Fibroblast of the aortic adventitia (primary cell): ENCODE measurements around the gene MRPL17. TPM values are rescaled to one million over a fixed set of nuclear protein-coding genes. Genes with fewer than 3 reads are reported as not detected.

Experiments
- DNase-seq: peaks from one replicate; pipeline ENCODE4 v3.0.0-alpha.2; 2010; ENCODE audit warnings: low read depth
- H3K4me3 ChIP-seq: 2 replicates; pipeline ENCODE4 v1.5.1; 2011; ENCODE audit warnings: low read depth, mild to moderate bottlenecking, control low read depth, low read length, moderate library complexity
- total RNA-seq: library from RNA; depleted of rRNA; stranded (reverse); fragments of >200 nt; gene quantifications from 2 replicates; pipeline ENCODE4 v1.2.3, GENCODE V29; 2012; ENCODE audit warnings: low replicate concordance
- TF ChIP-seq, protein P1 (sequence below): IDR thresholded peaks from 2 replicates; pipeline ENCODE4 v1.5.1; 2011; ENCODE audit warnings: mild to moderate bottlenecking, low read length, control low read depth, inconsistent platforms; ENCODE audit not compliant: insufficient read depth

Gene MRPL17
- total RNA-seq, 1 donor, result 49.1 TPM

DNA sequence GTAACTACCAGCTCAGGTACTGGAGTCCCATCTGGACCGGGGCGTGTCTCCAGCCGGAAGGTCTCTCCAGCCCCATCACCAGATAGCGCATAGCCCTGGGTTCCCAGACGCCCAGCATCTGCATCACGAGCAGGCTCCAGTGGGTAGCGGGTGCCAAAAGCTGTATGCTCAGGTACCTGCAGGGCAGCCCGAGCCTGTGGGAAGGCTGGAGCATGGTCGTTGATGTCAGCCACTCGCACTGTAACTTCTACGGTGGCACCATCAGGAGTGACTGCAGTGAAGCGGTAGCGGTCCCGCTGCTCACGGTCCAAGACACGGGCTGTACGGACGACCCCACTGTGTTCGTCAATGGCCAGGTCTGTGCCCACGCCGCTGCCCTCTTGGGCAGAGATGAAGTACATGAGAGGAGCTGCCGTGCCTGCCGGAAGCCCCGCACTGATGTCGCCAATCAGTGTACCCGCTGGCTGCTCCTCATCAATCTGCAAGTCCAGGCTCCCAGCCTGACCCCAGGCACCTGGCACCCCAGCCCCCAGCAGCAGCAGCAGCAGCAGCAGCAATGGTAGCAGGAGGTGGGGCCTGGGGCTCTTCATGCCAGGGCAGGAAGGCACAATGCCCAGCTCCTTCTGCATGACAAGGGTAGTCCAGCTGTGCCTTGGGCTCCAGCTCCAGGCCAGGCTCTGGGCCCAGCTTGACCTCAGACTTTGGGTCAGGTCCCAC lies 42.0 kb downstream of the MRPL17 start:
- DNase-seq, result no peak
- TF ChIP-seq, protein P1, sequence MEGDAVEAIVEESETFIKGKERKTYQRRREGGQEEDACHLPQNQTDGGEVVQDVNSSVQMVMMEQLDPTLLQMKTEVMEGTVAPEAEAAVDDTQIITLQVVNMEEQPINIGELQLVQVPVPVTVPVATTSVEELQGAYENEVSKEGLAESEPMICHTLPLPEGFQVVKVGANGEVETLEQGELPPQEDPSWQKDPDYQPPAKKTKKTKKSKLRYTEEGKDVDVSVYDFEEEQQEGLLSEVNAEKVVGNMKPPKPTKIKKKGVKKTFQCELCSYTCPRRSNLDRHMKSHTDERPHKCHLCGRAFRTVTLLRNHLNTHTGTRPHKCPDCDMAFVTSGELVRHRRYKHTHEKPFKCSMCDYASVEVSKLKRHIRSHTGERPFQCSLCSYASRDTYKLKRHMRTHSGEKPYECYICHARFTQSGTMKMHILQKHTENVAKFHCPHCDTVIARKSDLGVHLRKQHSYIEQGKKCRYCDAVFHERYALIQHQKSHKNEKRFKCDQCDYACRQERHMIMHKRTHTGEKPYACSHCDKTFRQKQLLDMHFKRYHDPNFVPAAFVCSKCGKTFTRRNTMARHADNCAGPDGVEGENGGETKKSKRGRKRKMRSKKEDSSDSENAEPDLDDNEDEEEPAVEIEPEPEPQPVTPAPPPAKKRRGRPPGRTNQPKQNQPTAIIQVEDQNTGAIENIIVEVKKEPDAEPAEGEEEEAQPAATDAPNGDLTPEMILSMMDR, result no peak
- H3K4me3 ChIP-seq, result no peak overlapping the region

DNA sequence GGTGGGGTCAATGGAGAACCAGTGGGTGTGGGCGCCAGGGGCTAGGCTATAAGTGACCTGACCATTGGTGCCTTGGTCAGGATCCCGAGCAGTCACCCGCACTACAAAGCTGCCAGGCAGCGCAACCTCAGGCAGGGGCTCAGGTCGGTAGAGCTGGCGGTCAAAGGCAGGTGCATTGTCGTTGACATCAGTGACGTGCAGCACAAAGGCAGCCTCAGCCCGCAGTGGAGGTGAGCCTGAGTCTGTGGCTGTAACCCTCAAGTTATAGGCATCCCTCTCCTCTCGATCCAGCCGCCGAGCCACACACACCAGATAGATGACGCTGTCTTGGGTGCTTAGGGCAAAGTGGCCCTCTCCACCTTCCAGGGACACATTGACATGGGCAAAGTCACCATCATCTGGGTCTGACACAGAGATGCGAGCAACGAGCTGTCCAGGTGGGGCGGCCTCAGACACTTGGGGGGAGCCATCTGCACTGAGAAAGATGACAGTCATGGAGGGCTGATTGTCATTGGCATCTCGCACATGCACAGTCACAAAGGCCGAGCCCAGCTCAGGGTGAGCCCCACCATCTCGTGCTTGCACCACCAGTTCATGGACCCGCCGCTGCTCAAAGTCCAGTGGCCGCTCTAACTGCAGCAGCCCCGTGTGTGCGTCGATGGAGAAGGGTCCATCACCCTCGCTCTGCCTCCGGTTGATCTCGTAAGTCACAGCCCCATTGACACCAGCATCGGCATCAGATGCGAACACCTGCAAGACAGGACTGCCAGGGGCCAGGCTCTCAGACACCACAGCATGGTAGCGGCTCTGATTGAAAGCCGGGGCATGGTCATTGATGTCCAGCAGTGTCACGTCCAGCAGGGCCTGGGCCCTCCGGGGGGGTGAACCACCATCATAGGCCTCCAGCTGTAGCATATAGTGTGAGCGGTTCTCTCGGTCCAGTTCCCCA lies 42.8 kb downstream of the MRPL17 start:
- no peak for DNase-seq
- H3K4me3 ChIP-seq, result no peak overlapping the region
- TF ChIP-seq, protein P1, result no peak

DNA sequence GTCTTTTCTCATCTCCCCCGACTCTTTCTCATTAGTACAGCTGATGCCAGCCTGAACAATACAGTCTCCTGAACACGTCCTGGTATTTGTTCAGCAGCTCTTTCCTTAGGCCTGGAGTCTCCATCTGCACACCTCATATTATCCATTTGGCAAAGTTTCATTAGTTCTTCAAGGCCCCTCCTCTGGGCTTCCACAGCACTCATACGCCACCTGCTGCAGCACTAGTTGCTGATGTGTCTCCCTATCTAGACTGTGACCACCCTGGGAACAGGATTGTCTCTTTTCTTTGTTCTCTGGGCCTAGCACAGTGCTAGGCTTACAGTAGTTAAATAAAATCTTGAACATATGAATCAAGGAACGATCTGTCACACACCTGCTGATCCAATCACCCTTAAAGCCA lies 44.7 kb downstream of the MRPL17 start:
- TF ChIP-seq, protein P1, result no peak
- peak; percentile 17 for DNase-seq
- no peak overlapping the region for H3K4me3 ChIP-seq

DNA sequence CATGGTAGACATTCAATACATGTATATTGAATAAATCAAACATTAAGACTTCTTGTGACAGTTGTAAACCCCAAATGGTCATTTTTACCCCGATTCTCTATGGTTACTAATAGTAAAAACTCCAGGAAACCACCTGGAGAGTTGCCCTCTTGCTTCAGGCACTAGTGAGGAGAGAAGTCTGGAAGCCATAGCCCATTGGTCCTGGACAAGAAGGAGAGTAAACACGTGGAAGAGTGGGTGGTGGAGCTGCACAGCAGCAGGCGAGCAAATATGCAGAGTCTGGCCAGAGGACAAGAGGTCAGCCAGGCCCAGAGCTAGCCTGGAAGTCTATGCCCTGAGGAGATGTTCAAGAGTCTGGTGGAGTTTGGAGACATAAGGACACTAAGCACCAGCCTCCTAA lies 45.3 kb downstream of the MRPL17 start:
- H3K4me3 ChIP-seq, result no peak overlapping the region
- TF ChIP-seq, protein P1, result no peak
- DNase-seq, result peak; percentile 91

DNA sequence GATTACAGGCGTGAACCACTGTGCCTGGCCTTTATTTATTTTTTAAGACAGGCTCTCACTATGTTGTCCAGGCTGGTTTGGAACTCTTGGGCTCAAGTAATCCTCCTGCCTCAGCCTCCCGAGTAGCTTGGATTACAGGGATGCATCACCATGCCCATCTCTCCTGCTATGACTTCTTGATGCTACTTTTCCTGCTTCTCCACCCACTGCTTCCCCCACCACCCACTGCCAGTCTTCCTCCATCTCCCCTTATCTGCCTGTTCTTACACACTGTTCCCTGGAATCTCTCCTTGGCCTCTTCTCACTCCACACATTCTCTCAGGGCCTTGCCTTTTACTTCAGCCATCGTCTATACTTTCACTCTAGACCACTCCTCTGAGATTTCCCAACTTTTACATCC lies 46.7 kb downstream of the MRPL17 start:
- TF ChIP-seq, protein P1, result no peak
- DNase-seq, result no peak
- no peak overlapping the region for H3K4me3 ChIP-seq

DNA sequence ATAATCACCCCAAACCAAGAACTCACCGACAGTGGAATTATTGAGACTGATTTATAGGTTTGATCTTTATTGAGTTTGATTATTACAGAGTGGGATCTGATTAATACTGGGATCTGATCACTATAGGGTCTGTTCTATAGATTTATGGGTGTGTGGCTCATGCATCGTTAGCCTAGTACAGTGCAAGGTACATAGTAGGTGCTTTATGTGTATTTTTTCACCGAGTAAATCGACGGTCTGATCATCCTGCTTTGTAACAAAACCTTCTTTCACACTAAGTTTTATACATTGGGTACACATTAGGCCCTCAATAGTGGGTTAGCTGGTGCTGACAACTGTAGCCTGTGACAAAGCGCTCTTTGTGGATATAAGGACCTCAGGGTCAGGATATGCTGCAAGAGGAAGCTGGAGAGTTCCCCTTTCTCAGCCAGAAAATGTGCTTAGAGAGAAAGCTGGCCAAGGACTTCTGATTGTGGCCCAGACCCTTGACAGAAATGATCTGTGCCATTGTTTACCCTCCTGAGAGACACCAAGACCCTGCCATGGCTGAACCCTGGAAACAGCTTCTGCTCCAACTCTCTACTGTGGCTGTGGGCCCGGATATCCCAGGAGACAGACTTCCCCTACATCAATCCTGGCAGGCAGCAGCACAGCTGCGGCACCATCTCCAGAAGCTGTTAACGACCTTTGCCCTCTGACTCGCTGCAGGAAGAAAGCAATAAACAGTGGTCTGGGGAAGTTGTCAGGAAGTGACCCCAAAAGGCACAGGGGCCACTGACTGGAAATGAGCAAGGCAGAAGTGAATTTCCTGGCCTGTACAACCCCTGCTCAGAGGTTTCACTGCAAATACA lies 47.8 kb downstream of the MRPL17 start:
- DNase-seq, result peak; percentile 36
- no peak overlapping the region for H3K4me3 ChIP-seq

More for the DNA sequence above, 47.8 kb downstream of the MRPL17 start:
- TF ChIP-seq, protein P1, result no peak
